Thoracic aorta (tissue), 2 donors: ENCODE results near the gene UBXN2A. TPM values are rescaled to one million over a fixed set of nuclear protein-coding genes. Genes with fewer than 3 reads are reported as not detected.
"Not testable (repeated sequence)": the region's sequence is repeated elsewhere in the genome, so short reads cannot be mapped to it uniquely, and the experiment has no call there.

Experiments
- ATAC-seq: fragments of 150-250 bp; one replicate; pipeline ENCODE4 v1.8.0; 2017; ENCODE audit warnings: low read depth; ENCODE audit not compliant: insufficient number of reproducible peaks, low FRiP score
- DNase-seq: peaks from one replicate; pipeline ENCODE4 v3.0.0-alpha.2; 2020; ENCODE audit warnings: low spot score
- H3K27ac ChIP-seq, 2 donors: fragments of 200-600 bp; sonication (generic); 1 replicate in 1 of 2; 2 replicates in 1 of 2; pipeline ENCODE4 v1.5.1; 2016; ENCODE audit warnings: mild to moderate bottlenecking in 2 of 2, moderate library complexity in 2 of 2
- H3K27me3 ChIP-seq: fragments of 200-600 bp; sonication (generic); replicated peaks from 2 replicates; pipeline ENCODE4 v1.6.0; 2016; ENCODE audit warnings: mild to moderate bottlenecking; ENCODE audit not compliant: insufficient read depth
- H3K36me3 ChIP-seq: fragments of 200-600 bp; sonication (generic); one replicate; pipeline ENCODE4 v1.5.1; 2016
- H3K4me1 ChIP-seq, 2 donors: fragments of 200-600 bp; sonication (generic); 1 replicate in 1 of 2; 2 replicates in 1 of 2; pipeline versions ENCODE4 v1.5.1 to v1.6.0; 2016; ENCODE audit warnings: low read depth in 2 of 2, mild to moderate bottlenecking in 1 of 2; ENCODE audit not compliant: control insufficient read depth in 1 of 2
- H3K4me3 ChIP-seq: fragments of 200-600 bp; sonication (generic); 2 replicates; pipeline ENCODE4 v1.5.1; 2016; ENCODE audit warnings: mild to moderate bottlenecking
- H3K9me3 ChIP-seq: fragments of 200-600 bp; sonication (generic); 2 replicates; pipeline ENCODE4 v1.5.1; 2016
- CTCF ChIP-seq: fragments of 200-600 bp; sonication (generic); IDR thresholded peaks from one replicate; pipeline ENCODE4 v1.5.1; 2019; ENCODE audit warnings: antibody characterized with exemption
- total RNA-seq, 2 donors: library from RNA; depleted of rRNA; stranded (reverse); fragments of >200 nt; gene quantifications; one replicate each; pipeline versions ENCODE4 v1.1.0 to v1.2.3, GENCODE V29; 2016

The UBXN2A gene
- total RNA-seq, 2 donors from 2014 or later = 6.1 to 18.8 TPM

GRCh38 chr2:24011250-24012104, 71.2 kb downstream of the UBXN2A start:
- H3K9me3 ChIP-seq = no peaks in the 10 kb centered on the region
- TF ChIP-seq CTCF = no peak
- H3K4me1 ChIP-seq = peaks cover 6 to 10% of the 10 kb centered on the region in 2 donors
- no peak for DNase-seq
- no peak for ATAC-seq
- no peak overlapping the region for H3K4me3 ChIP-seq
- H3K27ac ChIP-seq = no peak overlapping the region
- no peaks in the 10 kb centered on the region for H3K36me3 ChIP-seq
- H3K27me3 ChIP-seq = no peaks in the 10 kb centered on the region

- no peaks in the 10 kb centered on the region for H3K36me3 ChIP-seq
- no peak for DNase-seq
- no peak for TF ChIP-seq CTCF
- H3K9me3 ChIP-seq = no peaks in the 10 kb centered on the region
- no peak for ATAC-seq
- H3K27ac ChIP-seq = no peak overlapping the region
- H3K27me3 ChIP-seq = no peaks in the 10 kb centered on the region
- peaks cover 6 to 10% of the 10 kb centered on the region in 2 donors for H3K4me1 ChIP-seq
- no peak overlapping the region for H3K4me3 ChIP-seq
Observed at GRCh38 chr2:24012521-24013188, 72.4 kb downstream of the UBXN2A start.

GRCh38 chr2:24014902-24015301, 74.6 kb downstream of the UBXN2A start:
- H3K27me3 ChIP-seq, H3K27ac ChIP-seq, H3K4me3 ChIP-seq, ATAC-seq, H3K9me3 ChIP-seq, H3K36me3 ChIP-seq, DNase-seq, H3K4me1 ChIP-seq: not testable (repeated sequence)

- H3K27ac ChIP-seq = no peak overlapping the region
- no peak for ATAC-seq
- no peak overlapping the region for H3K4me3 ChIP-seq
- DNase-seq = no peak
- H3K4me1 ChIP-seq = no peaks in the 10 kb centered on the region
- no peaks in the 10 kb centered on the region for H3K9me3 ChIP-seq
- H3K27me3 ChIP-seq = no peaks in the 10 kb centered on the region
- no peak for TF ChIP-seq CTCF
- H3K36me3 ChIP-seq = no peaks in the 10 kb centered on the region
Observed at GRCh38 chr2:24015562-24016375, 75.5 kb downstream of the UBXN2A start.

GRCh38 chr2:24016376-24016761, 76.1 kb downstream of the UBXN2A start:
- no peak for ATAC-seq
- Histone ChIP-seq H3K36me3 (no peaks in the 10 kb centered on the region), H3K4me1 (no peaks in the 10 kb centered on the region), H3K9me3 (no peaks in the 10 kb centered on the region), H3K27me3 (no peaks in the 10 kb centered on the region), H3K4me3 (no peak overlapping the region), H3K27ac (no peak overlapping the region)
- no peak for DNase-seq
- no peak for TF ChIP-seq CTCF
